Activated naive CD8-positive, alpha-beta T cell (primary cell): Measurements from ENCODE around the gene TOLLIP.

Source experiments
- H3K27ac Mint-ChIP-seq: one replicate; pipeline ENCODE4 v1.8.0; 2021; ENCODE audit warnings: mixed read lengths
- H3K27me3 Mint-ChIP-seq: one replicate; pipeline ENCODE4 v1.8.0; 2021; ENCODE audit warnings: mixed read lengths
- H3K36me3 Mint-ChIP-seq: one replicate; pipeline ENCODE4 v1.8.0; 2021; ENCODE audit warnings: mixed read lengths
- H3K4me1 Mint-ChIP-seq: one replicate; pipeline ENCODE4 v1.8.0; 2021; ENCODE audit warnings: low read depth, mixed read lengths
- H3K4me3 Mint-ChIP-seq: one replicate; pipeline ENCODE4 v1.8.0; 2021; ENCODE audit warnings: mild to moderate bottlenecking, mixed read lengths
- H3K9me3 Mint-ChIP-seq: one replicate; pipeline ENCODE4 v1.8.0; 2021; ENCODE audit warnings: low read depth, mixed read lengths

The TOLLIP gene

GRCh38 chr11:1308743-1309497, 512 bp downstream of the TOLLIP start:
- peak overlapping the region; percentile 46 for H3K27ac Mint-ChIP-seq
- H3K36me3 Mint-ChIP-seq = peaks cover 7% of the 10 kb centered on the region
- peaks cover 4% of the 10 kb centered on the region for H3K9me3 Mint-ChIP-seq
- H3K27me3 Mint-ChIP-seq = no peaks in the 10 kb centered on the region
- peak overlapping the region; percentile 80 for H3K4me3 Mint-ChIP-seq
- H3K4me1 Mint-ChIP-seq = peaks cover 49% of the 10 kb centered on the region

DNA sequence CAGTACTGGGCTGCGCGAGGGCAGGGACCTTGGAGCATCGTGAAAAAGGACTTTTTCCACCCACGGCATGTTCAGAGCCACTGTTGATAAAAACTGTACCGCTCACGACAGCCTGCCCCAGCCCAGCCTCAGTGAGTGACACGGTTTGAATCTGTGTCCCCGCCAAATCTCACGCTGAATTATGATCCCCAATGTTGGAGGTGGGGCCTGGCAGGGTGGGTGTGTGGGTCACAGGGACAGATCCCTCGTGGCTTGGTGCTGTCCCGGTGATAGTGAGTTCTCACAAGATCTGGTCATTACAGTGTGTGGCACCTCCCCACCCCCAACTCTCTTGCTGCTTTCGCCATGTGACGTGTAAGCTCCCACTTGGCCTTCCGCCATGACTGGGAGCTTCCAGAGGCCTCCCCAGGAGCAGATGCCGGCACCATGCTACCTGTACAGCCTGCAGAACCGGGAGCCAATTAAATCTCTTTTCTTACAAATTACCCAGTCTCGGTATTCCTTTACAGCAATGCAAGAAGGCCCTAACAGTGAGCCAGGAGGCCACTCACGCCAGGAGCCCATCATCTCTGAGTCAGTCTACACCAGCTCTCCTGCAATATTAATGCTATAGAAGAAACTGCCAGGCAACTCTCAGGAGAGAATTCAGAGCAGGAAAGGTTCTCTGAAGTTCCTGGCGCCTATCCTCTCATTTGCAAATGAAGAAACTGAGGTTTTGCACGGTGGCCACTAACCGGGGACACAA, 1.3 kb downstream of the TOLLIP start:
- Mint-ChIP-seq H3K4me3 (peak overlapping the region; percentile 80), H3K27me3 (no peaks in the 10 kb centered on the region), H3K4me1 (peaks cover 51% of the 10 kb centered on the region), H3K27ac (peak overlapping the region; percentile 46), H3K36me3 (peaks cover 7% of the 10 kb centered on the region), H3K9me3 (peaks cover 4% of the 10 kb centered on the region)

DNA sequence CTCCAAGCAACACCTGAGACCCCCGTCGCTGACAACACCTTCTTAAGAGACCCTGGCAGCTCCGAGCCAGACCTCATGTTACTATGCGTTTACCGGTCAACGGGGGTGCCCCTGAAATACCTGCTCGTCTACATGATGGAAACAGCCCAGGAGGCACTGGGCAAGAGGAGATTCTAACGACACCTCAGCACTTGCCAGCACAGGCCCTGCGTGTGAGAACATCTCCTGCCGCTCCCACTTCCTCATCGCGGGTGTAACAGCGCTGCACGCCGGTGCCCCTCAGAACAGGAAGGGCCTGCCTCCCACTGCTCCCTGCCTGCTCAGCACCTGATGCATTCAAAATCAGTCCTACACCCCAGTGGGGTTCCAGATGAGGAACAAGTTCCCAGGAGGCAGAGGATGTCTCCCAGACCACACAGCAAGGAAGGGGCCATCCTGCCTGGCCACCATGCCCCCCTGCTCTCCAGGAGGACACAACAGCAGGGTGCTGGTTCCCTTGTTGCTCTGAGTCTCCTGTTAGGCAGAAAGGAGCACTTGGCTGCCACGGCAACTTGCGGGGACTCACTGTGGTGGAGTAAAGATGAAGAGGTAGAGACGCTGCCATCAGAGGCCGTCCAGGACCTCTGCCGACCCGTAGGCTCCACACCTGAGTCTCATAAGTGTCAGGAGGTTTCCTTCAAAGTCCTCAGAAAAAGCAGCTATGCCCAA, 2.1 kb downstream of the TOLLIP start:
- Mint-ChIP-seq H3K27ac (peak overlapping the region; percentile 50), H3K9me3 (peaks cover 4% of the 10 kb centered on the region), H3K4me1 (peaks cover 55% of the 10 kb centered on the region), H3K27me3 (no peaks in the 10 kb centered on the region), H3K36me3 (peaks cover 7% of the 10 kb centered on the region), H3K4me3 (peak overlapping the region; percentile 80)

DNA sequence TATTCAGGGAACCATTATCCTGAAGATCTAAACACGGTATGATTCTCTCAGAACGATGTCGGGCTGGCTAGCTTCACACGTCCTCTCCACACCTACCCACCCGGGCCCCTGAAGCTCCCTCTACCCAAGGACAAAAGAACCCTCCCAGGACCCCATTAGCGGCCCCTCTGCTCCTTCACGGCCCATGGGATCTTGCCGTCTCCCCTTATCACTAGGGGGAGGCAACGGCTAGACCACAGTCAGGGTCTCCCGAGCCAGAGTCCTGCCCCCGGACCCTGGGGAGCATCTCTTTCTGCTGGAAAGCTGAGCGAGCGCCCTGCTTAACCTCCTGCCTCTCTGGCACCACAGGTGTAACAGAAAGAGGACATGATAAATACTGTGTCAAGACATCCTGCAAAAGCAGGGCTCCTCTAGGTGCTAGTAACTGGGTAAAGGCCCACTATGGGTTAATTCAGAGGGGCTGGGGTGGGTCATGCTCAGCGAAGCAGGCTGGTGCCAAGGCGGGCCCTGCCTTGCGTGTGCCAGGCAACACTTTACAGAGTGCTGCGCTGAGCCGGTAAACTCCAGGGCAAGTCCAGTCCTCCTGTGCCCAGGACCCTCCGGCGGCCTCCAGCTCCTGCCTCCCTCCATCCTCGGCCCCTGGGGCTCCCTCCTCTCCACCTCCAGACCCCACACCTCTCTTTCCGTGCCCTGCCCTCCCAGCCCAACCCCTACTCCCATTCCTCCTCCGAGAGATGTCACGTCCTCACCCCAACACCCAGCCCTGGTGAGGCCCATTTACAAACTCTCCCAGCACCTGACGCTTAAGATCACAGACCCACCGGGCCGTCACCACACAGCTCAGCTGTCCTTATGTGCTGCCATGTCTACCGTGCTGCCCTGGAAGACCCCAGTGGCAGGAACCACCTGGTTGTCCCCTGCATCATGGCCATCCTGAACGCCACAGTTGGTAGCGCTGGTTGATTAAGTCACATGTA, 3.0 kb downstream of the TOLLIP start:
- Mint-ChIP-seq H3K9me3 (peaks cover 4% of the 10 kb centered on the region), H3K36me3 (peaks cover 7% of the 10 kb centered on the region), H3K4me1 (peaks cover 53% of the 10 kb centered on the region), H3K27ac (no peak overlapping the region), H3K27me3 (no peaks in the 10 kb centered on the region), H3K4me3 (peak overlapping the region; percentile 10)

DNA sequence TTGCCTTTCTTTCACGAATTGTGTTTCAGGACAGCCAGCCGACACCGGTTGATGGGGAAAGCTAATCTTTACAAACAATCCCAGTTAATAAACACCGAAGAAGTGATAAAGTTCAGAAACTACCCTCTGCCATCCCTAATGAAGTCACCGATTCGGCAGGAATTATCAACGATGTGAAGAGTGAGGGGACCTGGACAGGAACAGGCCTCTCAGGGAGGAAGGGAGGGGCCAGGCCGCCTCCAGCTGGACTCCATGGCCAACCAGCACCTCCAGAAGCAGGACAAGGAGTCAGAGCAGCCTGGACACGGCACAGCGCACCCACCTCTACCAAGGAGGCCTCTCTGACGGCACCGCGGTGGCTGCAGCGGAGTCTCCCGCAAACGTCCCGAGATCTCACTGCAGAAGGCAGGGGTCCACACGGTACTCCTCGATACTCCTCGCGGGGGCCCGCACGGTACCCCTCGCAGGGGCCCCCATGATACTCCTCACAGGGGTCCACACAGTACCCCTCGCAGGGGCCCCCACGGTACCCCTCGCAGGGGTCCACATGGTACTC, 3.9 kb downstream of the TOLLIP start:
- Mint-ChIP-seq H3K27ac (no peak overlapping the region), H3K4me1 (peaks cover 45% of the 10 kb centered on the region), H3K4me3 (no peak overlapping the region), H3K27me3 (no peaks in the 10 kb centered on the region), H3K9me3 (no peaks in the 10 kb centered on the region), H3K36me3 (peaks cover under 1% of the 10 kb centered on the region)

DNA sequence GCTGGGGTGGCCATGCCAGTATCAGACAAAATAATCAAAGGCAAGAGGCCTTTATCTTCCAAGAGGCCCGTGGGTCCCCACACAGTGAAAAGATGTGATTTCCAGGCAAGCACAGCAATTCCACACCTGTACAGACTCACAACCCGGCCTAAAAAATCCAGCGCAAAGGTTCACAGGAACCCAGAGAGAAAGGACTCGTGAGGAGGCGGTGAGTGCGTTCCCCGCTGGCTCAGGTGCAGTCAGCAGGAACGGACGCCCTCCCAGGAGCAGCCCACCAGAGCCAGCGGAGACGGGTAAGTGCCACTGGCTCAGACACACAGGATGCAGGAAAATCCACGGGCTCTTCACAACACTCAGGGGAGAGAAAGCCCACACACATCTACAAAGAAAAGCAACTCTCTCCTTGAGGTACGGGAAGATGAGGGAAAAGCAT, 4.4 kb downstream of the TOLLIP start:
- Mint-ChIP-seq H3K27ac (no peak overlapping the region), H3K4me3 (no peak overlapping the region), H3K4me1 (peaks cover 44% of the 10 kb centered on the region), H3K36me3 (no peaks in the 10 kb centered on the region), H3K27me3 (no peaks in the 10 kb centered on the region), H3K9me3 (no peaks in the 10 kb centered on the region)

DNA sequence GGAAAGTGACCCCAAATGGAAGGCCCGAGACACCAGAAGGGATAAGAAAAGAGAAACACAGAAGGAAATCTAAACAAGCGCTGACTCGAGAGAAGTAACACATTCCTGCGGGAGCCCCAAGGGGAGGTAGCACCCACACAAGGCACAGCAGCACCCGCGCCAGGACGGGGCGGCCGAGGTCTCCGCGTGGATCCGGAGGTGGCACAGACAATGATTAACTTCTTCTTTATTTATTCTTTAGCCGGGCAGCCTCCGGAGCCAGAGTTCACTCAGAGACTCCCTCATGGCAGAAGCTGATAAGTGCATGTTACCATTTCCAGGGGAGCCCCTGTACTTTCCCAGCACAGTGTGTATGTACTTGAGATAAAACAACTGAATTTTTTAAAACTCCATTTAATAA, 5.1 kb downstream of the TOLLIP start:
- no peaks in the 10 kb centered on the region for H3K27me3 Mint-ChIP-seq
- no peaks in the 10 kb centered on the region for H3K9me3 Mint-ChIP-seq
- no peak overlapping the region for H3K27ac Mint-ChIP-seq
- no peaks in the 10 kb centered on the region for H3K36me3 Mint-ChIP-seq
- no peak overlapping the region for H3K4me3 Mint-ChIP-seq
- peaks cover 42% of the 10 kb centered on the region for H3K4me1 Mint-ChIP-seq

DNA sequence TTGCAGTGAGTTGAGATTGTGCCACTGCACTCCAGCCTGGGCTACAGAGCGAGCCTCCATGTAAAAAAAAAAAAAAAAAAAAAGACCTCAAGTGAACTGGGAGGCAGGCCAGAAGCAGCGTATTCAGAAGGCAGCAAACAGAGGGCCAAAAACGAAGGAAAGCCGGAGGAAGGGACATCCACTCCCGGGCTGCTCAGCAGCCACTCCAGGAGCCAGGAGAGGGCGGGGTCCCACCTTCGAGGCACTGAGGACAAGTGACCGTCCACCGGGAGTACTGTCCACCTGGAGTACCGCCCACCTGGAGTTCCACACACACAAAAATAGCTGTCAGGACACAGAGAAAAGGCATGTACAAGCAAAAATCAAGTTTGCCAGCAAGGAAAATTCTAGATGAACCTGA, 5.5 kb downstream of the TOLLIP start:
- Mint-ChIP-seq H3K9me3 (no peaks in the 10 kb centered on the region), H3K4me1 (peaks cover 42% of the 10 kb centered on the region), H3K4me3 (no peak overlapping the region), H3K27me3 (no peaks in the 10 kb centered on the region), H3K36me3 (no peaks in the 10 kb centered on the region), H3K27ac (no peak overlapping the region)

DNA sequence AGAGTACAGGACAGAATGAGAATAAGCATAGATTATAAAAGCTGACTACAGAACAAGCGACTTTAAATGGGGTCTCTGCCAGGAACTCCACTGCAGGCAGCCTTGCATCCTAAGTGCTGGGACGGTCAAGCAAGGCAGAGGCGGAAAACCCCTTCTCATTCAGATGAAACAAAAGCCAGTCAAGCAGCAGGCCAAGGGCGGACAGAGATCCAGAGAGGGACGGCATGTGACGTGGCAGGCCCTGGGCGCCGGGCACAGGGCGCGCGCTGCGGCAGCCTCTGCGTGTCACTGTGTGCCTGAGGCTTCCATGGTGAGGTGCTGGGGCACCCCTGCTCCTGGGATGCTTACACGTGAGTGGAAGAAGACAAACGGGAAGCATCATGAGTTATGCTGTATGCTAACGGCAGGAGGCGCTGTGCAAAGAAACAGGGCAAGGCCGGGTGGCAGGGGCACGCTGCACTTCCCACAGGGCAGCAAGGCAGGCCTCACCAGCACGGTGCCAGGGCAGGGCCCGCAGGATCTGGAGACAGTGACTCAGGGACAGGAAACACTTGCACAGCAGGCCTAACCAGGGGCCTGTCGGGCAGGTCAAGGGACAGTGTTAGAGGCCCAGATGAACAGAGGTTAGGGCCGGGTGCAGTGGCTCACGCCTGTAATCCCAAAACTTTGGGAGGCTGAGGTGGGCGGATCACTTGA, 6.2 kb downstream of the TOLLIP start:
- Mint-ChIP-seq H3K36me3 (no peaks in the 10 kb centered on the region), H3K27me3 (no peaks in the 10 kb centered on the region), H3K9me3 (no peaks in the 10 kb centered on the region), H3K4me3 (no peak overlapping the region), H3K27ac (no peak overlapping the region), H3K4me1 (peaks cover 39% of the 10 kb centered on the region)

DNA sequence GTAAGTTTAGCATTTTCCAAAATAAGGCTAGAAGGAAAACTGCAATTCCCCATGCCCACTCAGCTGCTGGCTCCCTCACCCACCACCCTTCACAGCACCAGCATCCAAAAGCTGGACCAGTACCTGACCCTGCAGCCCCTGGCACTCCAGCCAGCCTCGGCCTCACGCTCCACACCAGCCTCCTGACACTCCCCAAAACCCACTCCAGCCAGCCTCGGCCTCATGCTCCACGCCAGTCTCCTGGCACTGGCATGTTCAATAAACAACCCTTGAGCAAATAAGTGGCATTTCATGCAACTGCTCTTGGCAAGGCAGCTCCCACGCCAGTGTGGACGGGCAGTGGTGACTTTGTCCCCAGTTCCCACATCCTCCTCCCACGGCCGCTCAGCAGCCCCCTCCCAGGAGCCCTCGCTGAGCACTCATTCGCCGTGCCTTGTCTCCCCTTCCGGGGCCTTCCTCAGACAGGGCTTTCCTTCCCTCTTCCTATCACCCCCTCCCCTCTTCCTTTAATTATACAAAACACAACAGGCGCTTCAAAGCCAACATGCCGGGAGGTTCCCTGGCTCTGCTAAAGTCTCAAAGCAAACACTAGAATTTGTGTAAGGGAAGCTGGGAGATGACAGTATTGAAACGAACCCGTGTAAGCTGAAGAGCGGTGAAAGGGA, 6.8 kb downstream of the TOLLIP start:
- no peaks in the 10 kb centered on the region for H3K36me3 Mint-ChIP-seq
- H3K4me1 Mint-ChIP-seq = peaks cover 34% of the 10 kb centered on the region
- H3K27ac Mint-ChIP-seq = no peak overlapping the region
- H3K27me3 Mint-ChIP-seq = no peaks in the 10 kb centered on the region
- H3K4me3 Mint-ChIP-seq = no peak overlapping the region
- no peaks in the 10 kb centered on the region for H3K9me3 Mint-ChIP-seq

GRCh38 chr11:1302041-1302460, 7.4 kb downstream of the TOLLIP start:
- Mint-ChIP-seq H3K4me1 (peaks cover 29% of the 10 kb centered on the region), H3K36me3 (no peaks in the 10 kb centered on the region), H3K27me3 (no peaks in the 10 kb centered on the region), H3K4me3 (no peak overlapping the region), H3K9me3 (no peaks in the 10 kb centered on the region), H3K27ac (no peak overlapping the region)

- H3K9me3 Mint-ChIP-seq = no peaks in the 10 kb centered on the region
- H3K36me3 Mint-ChIP-seq = no peaks in the 10 kb centered on the region
- H3K27me3 Mint-ChIP-seq = no peaks in the 10 kb centered on the region
- H3K4me1 Mint-ChIP-seq = peaks cover 23% of the 10 kb centered on the region
- H3K4me3 Mint-ChIP-seq = no peak overlapping the region
- no peak overlapping the region for H3K27ac Mint-ChIP-seq
These were observed 8.0 kb downstream of the TOLLIP start for GRCh38 chr11:1301220-1302000.
